GM12878 (cell line): Measurements from ENCODE around the gene SLC23A2.

Experiments used
- E4F1 ChIP-seq: fragments of 450-650 bp; IDR thresholded peaks from 2 replicates; pipeline ENCODE4 v1.6.1; 2018; ENCODE audit warnings: borderline replicate concordance, mild to moderate bottlenecking; ENCODE audit not compliant: partially characterized antibody
- EGR1 ChIP-seq, 2 experiments: IDR thresholded peaks; 1 replicate in 1 of 2; 2 replicates in 1 of 2; pipeline ENCODE4 v1.6.1; 2011 to 2012; ENCODE audit warnings: low read depth in 2 of 2, low read length in 2 of 2, borderline replicate concordance in 1 of 2, mild to moderate bottlenecking in 1 of 2, moderate library complexity in 1 of 2
- POU2F2 ChIP-seq: IDR thresholded peaks from 3 replicates; pipeline ENCODE4 v1.6.1; 2011; ENCODE audit warnings: low read depth, mild to moderate bottlenecking, low read length, borderline replicate concordance
- ZZZ3 ChIP-seq: IDR thresholded peaks from 2 replicates; pipeline ENCODE4 v1.6.1; 2011; ENCODE audit warnings: low read depth; ENCODE audit not compliant: control insufficient read depth, insufficient read length
- TF ChIP-seq, protein P1 (sequence below), 3 experiments: IDR thresholded peaks in 2 of 3; conservative IDR thresholded peaks in 1 of 3; 2 replicates each; pipeline ENCODE4 v1.5.1; 2011; ENCODE audit warnings: low read depth in 3 of 3, low read length in 3 of 3, mild to moderate bottlenecking in 3 of 3, control low read depth in 2 of 3, moderate library complexity in 2 of 3, inconsistent platforms in 1 of 3, mixed read lengths in 1 of 3; ENCODE audit not compliant: control insufficient read depth in 2 of 3, insufficient read depth in 1 of 3; ENCODE audit errors: extremely low read depth in 1 of 3

DNA sequence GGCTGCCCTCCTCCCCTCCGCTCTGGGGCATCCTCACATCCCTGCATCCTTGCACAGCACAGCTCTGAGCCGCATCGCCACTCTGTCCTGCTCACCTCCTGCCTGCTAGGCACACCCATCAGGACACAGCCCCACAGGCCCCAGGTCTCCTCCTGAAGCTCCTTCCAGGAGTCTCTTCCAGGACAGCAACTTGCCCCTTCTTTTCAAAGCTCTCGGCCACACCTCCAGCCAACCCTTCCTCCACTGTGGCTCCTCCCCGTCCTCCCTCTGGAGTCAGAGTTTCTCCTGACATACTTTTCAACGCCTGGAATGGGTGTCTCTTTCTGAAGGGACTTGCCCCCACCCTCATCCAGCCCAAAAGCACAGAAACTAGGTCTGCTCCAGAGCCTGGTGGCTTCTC is 77.3 kb downstream of the SLC23A2 start:
- TF ChIP-seq, protein P1, sequence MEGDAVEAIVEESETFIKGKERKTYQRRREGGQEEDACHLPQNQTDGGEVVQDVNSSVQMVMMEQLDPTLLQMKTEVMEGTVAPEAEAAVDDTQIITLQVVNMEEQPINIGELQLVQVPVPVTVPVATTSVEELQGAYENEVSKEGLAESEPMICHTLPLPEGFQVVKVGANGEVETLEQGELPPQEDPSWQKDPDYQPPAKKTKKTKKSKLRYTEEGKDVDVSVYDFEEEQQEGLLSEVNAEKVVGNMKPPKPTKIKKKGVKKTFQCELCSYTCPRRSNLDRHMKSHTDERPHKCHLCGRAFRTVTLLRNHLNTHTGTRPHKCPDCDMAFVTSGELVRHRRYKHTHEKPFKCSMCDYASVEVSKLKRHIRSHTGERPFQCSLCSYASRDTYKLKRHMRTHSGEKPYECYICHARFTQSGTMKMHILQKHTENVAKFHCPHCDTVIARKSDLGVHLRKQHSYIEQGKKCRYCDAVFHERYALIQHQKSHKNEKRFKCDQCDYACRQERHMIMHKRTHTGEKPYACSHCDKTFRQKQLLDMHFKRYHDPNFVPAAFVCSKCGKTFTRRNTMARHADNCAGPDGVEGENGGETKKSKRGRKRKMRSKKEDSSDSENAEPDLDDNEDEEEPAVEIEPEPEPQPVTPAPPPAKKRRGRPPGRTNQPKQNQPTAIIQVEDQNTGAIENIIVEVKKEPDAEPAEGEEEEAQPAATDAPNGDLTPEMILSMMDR (IDR thresholded peaks at IDR 0.05 in 2 of 3, conservative IDR thresholded peaks at IDR 0.05 in 1 of 3; ENCODE audit: control insufficient read depth in 2 of 3, extremely low read depth in 1 of 3, insufficient read depth in 1 of 3, low read depth in 3 of 3, low read length in 3 of 3), result no peak
- no peak for TF ChIP-seq ZZZ3
- TF ChIP-seq E4F1, result no peak
- TF ChIP-seq POU2F2, result no peak
- TF ChIP-seq EGR1 (IDR thresholded peaks at IDR 0.05; ENCODE audit: borderline replicate concordance in 1 of 2, low read depth in 2 of 2, low read length in 2 of 2), result no peak
